ENCODE results near the gene GDPD3. TPM values are rescaled to one million over a fixed set of nuclear protein-coding genes. Genes with fewer than 3 reads are reported as not detected.

The GDPD3 gene
- total RNA-seq, 1 experiment from 2014 or later = 8.4 TPM

GRCh38 chr16:30119428-30119827 is 6.1 kb upstream of the GDPD3 start:
- Histone ChIP-seq H3K9me3 (no peaks in the 10 kb centered on the region), H3K27me3 (replicated peaks; ENCODE audit: control insufficient read depth, insufficient read depth, low read length) (no peaks in the 10 kb centered on the region), H3K4me1 (peaks cover 7% of the 10 kb centered on the region), H3K36me3 (ENCODE audit: control insufficient read depth, insufficient read depth, low read length) (peaks cover 1% of the 10 kb centered on the region; the same call in 1 of the 2 replicates), H3K4me3 (ENCODE audit: low read depth, low read length) (no peak overlapping the region)
- no peaks in the 10 kb centered on the region for H3K9me3 Mint-ChIP-seq (ENCODE audit: unreplicated experiment)
- TSS peak; percentile 13 for BruUV-seq (replicated peaks)
- TF ChIP-seq CTCF (IDR thresholded peaks at IDR 0.05; ENCODE audit: insufficient read depth in 1 of 2, low read depth in 1 of 2, low read length in 1 of 2, severe bottlenecking in 1 of 2, unreplicated experiment in 1 of 2) = no peak
- H3K36me3 Mint-ChIP-seq (ENCODE audit: insufficient read depth, unreplicated experiment) = peaks cover 15% of the 10 kb centered on the region
- CTCF ChIA-PET = no interaction called here
- peaks cover 6% of the 10 kb centered on the region for H3K4me1 Mint-ChIP-seq (ENCODE audit: low read depth, unreplicated experiment)
- POLR2A ChIA-PET = no interaction called here
- no peak overlapping the region for H3K27ac Mint-ChIP-seq (ENCODE audit: unreplicated experiment)
- no peak for DNase-seq
- intact Hi-C loops (cut with micrococcal nuclease; ENCODE audit: unreplicated experiment) = no loop called here
- no peaks in the 10 kb centered on the region for H3K27me3 Mint-ChIP-seq (ENCODE audit: insufficient read depth, unreplicated experiment)
- H3K4me3 Mint-ChIP-seq (ENCODE audit: unreplicated experiment) = no peak overlapping the region

GRCh38 chr16:30117768-30118167 is 4.4 kb upstream of the GDPD3 start:
- Mint-ChIP-seq H3K36me3 (ENCODE audit: insufficient read depth, unreplicated experiment) (peaks cover 9% of the 10 kb centered on the region), H3K4me1 (ENCODE audit: low read depth, unreplicated experiment) (no peaks in the 10 kb centered on the region), H3K27ac (ENCODE audit: unreplicated experiment) (no peak overlapping the region), H3K27me3 (ENCODE audit: insufficient read depth, unreplicated experiment) (no peaks in the 10 kb centered on the region), H3K9me3 (ENCODE audit: unreplicated experiment) (no peaks in the 10 kb centered on the region), H3K4me3 (ENCODE audit: unreplicated experiment) (no peak overlapping the region)
- no peak for TF ChIP-seq CTCF (IDR thresholded peaks at IDR 0.05; ENCODE audit: insufficient read depth in 1 of 2, low read depth in 1 of 2, low read length in 1 of 2, severe bottlenecking in 1 of 2, unreplicated experiment in 1 of 2)
- ChIA-PET CTCF (interaction anchor here (0.6 kb wide), 2 partner anchors 9 to 13 kb away, joined by 3 read pairs; no protein-coding TSS in a partner anchor), POLR2A (no interaction called here)
- Histone ChIP-seq H3K36me3 (ENCODE audit: control insufficient read depth, insufficient read depth, low read length) (peaks cover 1% of the 10 kb centered on the region; the same call in 1 of the 2 replicates), H3K4me1 (peaks cover 11% of the 10 kb centered on the region), H3K9me3 (no peaks in the 10 kb centered on the region), H3K27me3 (replicated peaks; ENCODE audit: control insufficient read depth, insufficient read depth, low read length) (no peaks in the 10 kb centered on the region), H3K4me3 (ENCODE audit: low read depth, low read length) (no peak overlapping the region)
- intact Hi-C loops (cut with micrococcal nuclease; ENCODE audit: unreplicated experiment) = no loop called here
- no peak for DNase-seq
- no TSS peak for BruUV-seq (replicated peaks)

- peaks cover 1% of the 10 kb centered on the region; the same call in 1 of the 2 replicates for H3K36me3 ChIP-seq (ENCODE audit: control insufficient read depth, insufficient read depth, low read length)
- no peak overlapping the region for H3K4me3 Mint-ChIP-seq (ENCODE audit: unreplicated experiment)
- H3K36me3 Mint-ChIP-seq (ENCODE audit: insufficient read depth, unreplicated experiment) = peaks cover 4% of the 10 kb centered on the region
- peaks cover 9% of the 10 kb centered on the region; the same call in 1 of the 2 replicates for H3K4me1 ChIP-seq
- intact Hi-C loops (cut with micrococcal nuclease; ENCODE audit: unreplicated experiment) = no loop called here
- H3K4me1 Mint-ChIP-seq (ENCODE audit: low read depth, unreplicated experiment) = peaks cover under 1% of the 10 kb centered on the region
- no peak for TF ChIP-seq CTCF (IDR thresholded peaks at IDR 0.05; ENCODE audit: insufficient read depth in 1 of 2, low read depth in 1 of 2, low read length in 1 of 2, severe bottlenecking in 1 of 2, unreplicated experiment in 1 of 2)
- no TSS peak for BruUV-seq (replicated peaks)
- H3K27me3 ChIP-seq (replicated peaks; ENCODE audit: control insufficient read depth, insufficient read depth, low read length) = no peaks in the 10 kb centered on the region
- no peak overlapping the region for H3K4me3 ChIP-seq (ENCODE audit: low read depth, low read length)
- POLR2A ChIA-PET = no interaction called here
- H3K27ac Mint-ChIP-seq (ENCODE audit: unreplicated experiment) = no peak overlapping the region
- H3K9me3 Mint-ChIP-seq (ENCODE audit: unreplicated experiment) = no peaks in the 10 kb centered on the region
- no peaks in the 10 kb centered on the region for H3K27me3 Mint-ChIP-seq (ENCODE audit: insufficient read depth, unreplicated experiment)
- DNase-seq = no peak
- CTCF ChIA-PET = interaction anchor here (0.6 kb wide), 1 partner anchor 51 kb away, joined by 3 read pairs; no protein-coding TSS in a partner anchor
- H3K9me3 ChIP-seq = no peaks in the 10 kb centered on the region
Observed at GRCh38 chr16:30116291-30117207, 3.2 kb upstream of the GDPD3 start.
